WTC11 (cell line): ENCODE results near the gene MPC1.
"Not testable (repeated sequence)": the region's sequence is repeated elsewhere in the genome, so short reads cannot be mapped to it uniquely, and the experiment has no call there.

Experiments
- CREB1 ChIP-seq: sonication (generic); formaldehyde crosslinking; IDR thresholded peaks from 2 replicates; pipeline ENCODE4 v1.8.0; 2023; ENCODE audit warnings: mild to moderate bottlenecking, missing genetic modification reagents
- TF ChIP-seq, protein P1 (sequence below): fragments of 200-600 bp; IDR thresholded peaks from 2 replicates; pipeline ENCODE4 v1.8.0; 2022; ENCODE audit warnings: antibody characterized with exemption
- TF ChIP-seq, protein P2 (sequence below): sonication (generic); formaldehyde crosslinking; IDR thresholded peaks from 2 replicates; pipeline ENCODE4 v1.8.0; 2022; ENCODE audit warnings: mild to moderate bottlenecking, missing genetic modification reagents
- TF ChIP-seq, protein P3 (sequence below): sonication (generic); formaldehyde crosslinking; conservative IDR thresholded peaks from 2 replicates; pipeline ENCODE4 v1.8.1; 2023; ENCODE audit warnings: mild to moderate bottlenecking, low read depth, missing genetic modification reagents, moderate library complexity
- TF ChIP-seq, protein P4 (sequence below): fragments of 250-450 bp; sonication (Bioruptor Pico); IDR thresholded peaks from 2 replicates; pipeline ENCODE4 v2.1.2; 2022; ENCODE audit warnings: mild to moderate bottlenecking, moderate library complexity
- TF ChIP-seq, protein P5 (sequence below): sonication (generic); formaldehyde crosslinking; IDR thresholded peaks from 2 replicates; pipeline ENCODE4 v1.8.0; 2022; ENCODE audit warnings: mild to moderate bottlenecking, missing genetic modification reagents

DNA sequence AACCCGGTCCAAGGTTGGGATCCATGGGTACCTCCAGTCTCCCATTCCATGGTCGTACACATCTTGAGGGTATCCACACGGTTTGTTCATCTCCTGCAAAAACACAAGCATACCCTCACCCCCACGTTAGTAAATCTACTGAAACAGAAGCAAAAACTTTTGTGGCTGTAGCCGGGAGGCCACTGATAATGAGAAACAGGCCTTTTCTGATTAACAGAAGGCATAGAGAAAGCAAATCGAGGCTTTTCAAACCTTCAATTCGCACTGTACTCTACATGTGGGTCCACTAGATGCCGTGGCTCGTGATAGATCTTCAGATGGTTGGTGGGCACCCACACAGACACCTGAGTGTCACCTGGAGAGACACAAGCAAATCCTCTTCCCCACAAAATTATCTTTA, 37.1 kb downstream of the MPC1 start:
- TF ChIP-seq, protein P1, sequence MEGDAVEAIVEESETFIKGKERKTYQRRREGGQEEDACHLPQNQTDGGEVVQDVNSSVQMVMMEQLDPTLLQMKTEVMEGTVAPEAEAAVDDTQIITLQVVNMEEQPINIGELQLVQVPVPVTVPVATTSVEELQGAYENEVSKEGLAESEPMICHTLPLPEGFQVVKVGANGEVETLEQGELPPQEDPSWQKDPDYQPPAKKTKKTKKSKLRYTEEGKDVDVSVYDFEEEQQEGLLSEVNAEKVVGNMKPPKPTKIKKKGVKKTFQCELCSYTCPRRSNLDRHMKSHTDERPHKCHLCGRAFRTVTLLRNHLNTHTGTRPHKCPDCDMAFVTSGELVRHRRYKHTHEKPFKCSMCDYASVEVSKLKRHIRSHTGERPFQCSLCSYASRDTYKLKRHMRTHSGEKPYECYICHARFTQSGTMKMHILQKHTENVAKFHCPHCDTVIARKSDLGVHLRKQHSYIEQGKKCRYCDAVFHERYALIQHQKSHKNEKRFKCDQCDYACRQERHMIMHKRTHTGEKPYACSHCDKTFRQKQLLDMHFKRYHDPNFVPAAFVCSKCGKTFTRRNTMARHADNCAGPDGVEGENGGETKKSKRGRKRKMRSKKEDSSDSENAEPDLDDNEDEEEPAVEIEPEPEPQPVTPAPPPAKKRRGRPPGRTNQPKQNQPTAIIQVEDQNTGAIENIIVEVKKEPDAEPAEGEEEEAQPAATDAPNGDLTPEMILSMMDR, result not testable (repeated sequence)
- TF ChIP-seq CREB1 (CRISPR knock-in tag), result not testable (repeated sequence)
- TF ChIP-seq, protein P2, sequence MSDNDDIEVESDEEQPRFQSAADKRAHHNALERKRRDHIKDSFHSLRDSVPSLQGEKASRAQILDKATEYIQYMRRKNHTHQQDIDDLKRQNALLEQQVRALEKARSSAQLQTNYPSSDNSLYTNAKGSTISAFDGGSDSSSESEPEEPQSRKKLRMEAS, result not testable (repeated sequence)
- TF ChIP-seq, protein P3, sequence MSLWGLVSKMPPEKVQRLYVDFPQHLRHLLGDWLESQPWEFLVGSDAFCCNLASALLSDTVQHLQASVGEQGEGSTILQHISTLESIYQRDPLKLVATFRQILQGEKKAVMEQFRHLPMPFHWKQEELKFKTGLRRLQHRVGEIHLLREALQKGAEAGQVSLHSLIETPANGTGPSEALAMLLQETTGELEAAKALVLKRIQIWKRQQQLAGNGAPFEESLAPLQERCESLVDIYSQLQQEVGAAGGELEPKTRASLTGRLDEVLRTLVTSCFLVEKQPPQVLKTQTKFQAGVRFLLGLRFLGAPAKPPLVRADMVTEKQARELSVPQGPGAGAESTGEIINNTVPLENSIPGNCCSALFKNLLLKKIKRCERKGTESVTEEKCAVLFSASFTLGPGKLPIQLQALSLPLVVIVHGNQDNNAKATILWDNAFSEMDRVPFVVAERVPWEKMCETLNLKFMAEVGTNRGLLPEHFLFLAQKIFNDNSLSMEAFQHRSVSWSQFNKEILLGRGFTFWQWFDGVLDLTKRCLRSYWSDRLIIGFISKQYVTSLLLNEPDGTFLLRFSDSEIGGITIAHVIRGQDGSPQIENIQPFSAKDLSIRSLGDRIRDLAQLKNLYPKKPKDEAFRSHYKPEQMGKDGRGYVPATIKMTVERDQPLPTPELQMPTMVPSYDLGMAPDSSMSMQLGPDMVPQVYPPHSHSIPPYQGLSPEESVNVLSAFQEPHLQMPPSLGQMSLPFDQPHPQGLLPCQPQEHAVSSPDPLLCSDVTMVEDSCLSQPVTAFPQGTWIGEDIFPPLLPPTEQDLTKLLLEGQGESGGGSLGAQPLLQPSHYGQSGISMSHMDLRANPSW (CRISPR knock-in tag), result not testable (repeated sequence)
- TF ChIP-seq, protein P4, sequence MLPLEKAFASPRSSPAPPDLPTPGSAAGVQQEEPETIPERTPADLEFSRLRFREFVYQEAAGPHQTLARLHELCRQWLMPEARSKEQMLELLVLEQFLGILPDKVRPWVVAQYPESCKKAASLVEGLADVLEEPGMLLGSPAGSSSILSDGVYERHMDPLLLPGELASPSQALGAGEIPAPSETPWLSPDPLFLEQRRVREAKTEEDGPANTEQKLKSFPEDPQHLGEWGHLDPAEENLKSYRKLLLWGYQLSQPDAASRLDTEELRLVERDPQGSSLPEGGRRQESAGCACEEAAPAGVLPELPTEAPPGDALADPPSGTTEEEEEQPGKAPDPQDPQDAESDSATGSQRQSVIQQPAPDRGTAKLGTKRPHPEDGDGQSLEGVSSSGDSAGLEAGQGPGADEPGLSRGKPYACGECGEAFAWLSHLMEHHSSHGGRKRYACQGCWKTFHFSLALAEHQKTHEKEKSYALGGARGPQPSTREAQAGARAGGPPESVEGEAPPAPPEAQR (CRISPR knock-in tag), result not testable (repeated sequence)
- TF ChIP-seq, protein P5, sequence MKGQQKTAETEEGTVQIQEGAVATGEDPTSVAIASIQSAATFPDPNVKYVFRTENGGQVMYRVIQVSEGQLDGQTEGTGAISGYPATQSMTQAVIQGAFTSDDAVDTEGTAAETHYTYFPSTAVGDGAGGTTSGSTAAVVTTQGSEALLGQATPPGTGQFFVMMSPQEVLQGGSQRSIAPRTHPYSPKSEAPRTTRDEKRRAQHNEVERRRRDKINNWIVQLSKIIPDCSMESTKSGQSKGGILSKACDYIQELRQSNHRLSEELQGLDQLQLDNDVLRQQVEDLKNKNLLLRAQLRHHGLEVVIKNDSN (CRISPR knock-in tag), result not testable (repeated sequence)
